Suppressor macrophage treated with lipopolysaccharide for 1 hour (primary cell): ENCODE results near the gene APBB3.

Experiments
- DNase-seq, 3 donors: peaks; one replicate each; pipeline ENCODE4 v3.0.0-alpha.2; 2020 to 2022

Gene APBB3

GRCh38 chr5:140551872-140552271 is 12.5 kb downstream of the APBB3 start:
- no peak for DNase-seq

- no peak for DNase-seq
Observed at GRCh38 chr5:140550147-140551079, 14.0 kb downstream of the APBB3 start.

GRCh38 chr5:140549237-140550144 is 14.9 kb downstream of the APBB3 start:
- DNase-seq = peak; percentile 78 to 83 (median 81)

DNA sequence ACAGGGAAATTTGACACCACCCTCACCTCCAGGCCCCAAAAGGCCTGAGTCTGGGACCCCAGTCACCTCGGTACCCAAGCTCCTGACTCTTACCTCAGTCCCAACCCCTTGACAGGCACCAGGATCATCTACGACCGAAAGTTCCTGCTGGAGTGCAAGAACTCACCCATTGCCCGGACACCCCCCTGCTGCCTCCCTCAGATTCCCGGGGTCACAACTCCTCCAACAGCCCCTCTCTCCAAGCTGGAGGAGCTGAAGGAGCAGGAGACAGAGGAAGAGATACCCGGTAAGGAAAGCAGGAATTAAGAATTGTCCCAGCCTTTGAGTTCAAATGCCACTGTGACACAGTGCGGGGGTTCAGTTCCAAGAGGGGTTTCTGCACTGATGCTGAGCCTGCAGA is 15.6 kb downstream of the APBB3 start:
- no peak for DNase-seq

GRCh38 chr5:140548300-140548688 is 16.1 kb downstream of the APBB3 start:
- DNase-seq = no peak

DNA sequence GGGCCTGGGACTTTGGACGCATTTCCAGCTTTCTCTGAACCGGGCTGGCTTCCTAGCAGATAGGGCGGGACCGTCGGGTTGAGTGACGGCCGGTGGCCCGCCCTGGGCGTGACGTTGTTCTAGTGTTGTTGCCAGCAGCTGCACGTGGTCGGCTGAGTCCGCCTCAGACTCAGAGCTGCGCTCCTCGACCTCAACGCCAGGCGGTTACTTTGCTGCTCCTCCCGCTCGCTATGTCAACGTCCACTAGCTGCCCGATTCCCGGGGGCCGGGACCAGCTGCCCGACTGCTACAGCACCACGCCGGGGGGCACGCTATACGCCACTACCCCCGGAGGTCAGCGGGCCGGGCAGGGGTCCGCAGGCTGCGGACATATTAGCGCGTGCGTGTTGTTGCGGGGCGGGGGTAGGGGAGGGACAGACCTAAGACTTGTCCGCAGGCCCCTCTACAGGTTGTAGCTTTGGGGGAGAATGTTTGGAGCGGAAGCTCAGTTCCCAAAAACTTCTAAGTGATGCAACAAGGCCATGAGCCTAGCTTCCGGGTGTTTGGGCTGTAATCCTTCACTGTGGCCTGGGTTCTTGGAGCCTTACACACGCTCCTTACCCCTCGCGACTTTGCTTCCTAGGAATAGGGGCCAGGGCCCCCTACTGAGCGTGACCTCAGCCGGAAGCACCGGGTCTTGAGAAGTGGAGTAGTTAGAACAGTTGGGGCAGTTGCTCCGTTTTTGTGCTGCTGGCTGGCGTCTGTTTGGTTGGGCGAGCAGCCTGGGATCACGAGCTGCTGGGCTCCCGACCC is 16.7 kb downstream of the APBB3 start, which contains the start of gene EIF4EBP3:
TSS of gene EIF4EBP3 (plus strand) at position 155 of the 792 bp plus-strand sequence. CDS start at position 231, 76 bp downstream.
- DNase-seq = peak; percentile 96

- DNase-seq = peak in 2 of 3 donors; percentile 21 to 36
Observed at GRCh38 chr5:140546851-140547507, 17.4 kb downstream of the APBB3 start.

DNA sequence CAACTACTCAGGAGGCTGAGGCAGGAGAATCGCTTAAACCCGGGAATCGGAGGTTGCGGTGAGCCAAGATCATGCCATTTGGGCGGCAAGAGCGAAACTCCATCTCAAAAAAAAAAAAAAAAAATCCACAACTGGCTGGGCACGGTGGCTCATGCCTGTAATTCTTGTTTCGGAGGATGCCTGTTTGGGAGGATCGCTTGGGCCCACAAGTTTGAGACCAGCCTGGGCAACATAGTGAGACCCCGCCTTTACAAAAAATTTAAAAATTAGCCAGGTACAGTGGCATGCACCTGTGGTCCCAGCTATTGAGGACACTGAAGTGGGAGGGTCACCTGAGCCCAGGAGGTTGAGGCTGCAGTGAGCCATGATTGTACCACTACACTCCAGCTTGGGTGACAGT is 18.8 kb downstream of the APBB3 start:
- DNase-seq = no peak

GRCh38 chr5:140544986-140545385 is 19.4 kb downstream of the APBB3 start:
- DNase-seq = no peak

- no peak for DNase-seq
Observed at GRCh38 chr5:140542972-140543371, 21.4 kb downstream of the APBB3 start.

- DNase-seq = no peak
Observed at GRCh38 chr5:140540227-140540626, 24.2 kb downstream of the APBB3 start.

DNA sequence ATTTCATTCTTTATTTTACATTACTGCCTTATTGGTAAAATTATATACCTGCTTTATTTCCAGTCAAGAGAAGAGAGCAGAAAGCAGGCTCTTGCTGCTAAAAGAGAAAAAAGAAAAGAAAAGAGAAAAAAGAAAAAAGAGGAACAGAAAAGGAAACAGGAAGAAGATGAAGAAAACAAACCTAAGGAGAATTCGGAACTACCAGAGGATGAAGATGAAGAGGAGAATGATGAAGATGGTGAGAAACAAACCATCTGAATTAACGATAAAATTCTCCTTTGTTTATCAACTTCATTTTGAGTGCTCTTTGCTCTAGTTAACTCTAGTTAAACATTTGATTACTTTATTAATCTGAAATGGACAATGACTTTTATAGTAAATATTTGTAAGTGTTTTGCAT is 40.4 kb downstream of the APBB3 start:
- DNase-seq = no peak

DNA sequence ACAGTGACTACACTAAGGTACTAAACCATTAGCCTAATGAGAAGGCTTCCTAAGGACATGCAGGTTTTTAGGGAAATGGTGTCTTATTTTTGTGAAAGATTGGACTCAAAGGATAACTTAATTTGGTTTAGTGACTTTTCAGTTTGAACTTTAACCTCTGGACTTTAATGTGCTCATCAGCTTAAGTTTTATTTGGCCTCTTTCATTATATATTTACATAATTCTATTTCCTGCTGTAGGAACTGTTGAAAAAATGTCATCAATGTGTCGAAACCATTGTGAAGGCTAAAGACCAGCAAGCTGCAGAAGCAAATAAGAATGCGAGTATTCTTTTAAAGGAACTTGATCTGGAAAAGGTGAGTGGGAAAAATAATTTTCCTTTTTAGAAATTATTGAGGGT is 51.3 kb downstream of the APBB3 start:
- no peak for DNase-seq

DNA sequence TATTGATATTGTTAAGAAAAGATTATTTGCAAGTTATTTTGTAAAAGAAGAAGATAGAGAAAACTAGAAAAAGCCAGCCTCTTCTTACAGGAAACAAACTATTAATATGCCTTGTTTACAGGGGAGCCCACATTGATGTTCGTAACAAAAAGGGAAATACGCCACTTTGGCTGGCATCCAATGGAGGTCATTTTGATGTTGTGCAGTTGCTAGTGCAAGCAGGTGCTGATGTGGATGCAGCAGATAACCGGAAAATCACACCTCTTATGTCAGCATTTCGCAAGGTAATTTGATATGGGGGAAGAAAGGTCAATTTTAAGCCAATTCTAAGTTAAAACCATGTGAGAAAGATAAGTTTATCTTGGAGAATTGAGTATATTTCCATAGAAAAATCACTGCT is 54.5 kb downstream of the APBB3 start:
- no peak for DNase-seq
